ENCODE data around the gene LMX1A. TPM values are rescaled to one million over a fixed set of nuclear protein-coding genes. Genes with fewer than 3 reads are reported as not detected.

Gene LMX1A
- 0.03 TPM for polyA plus RNA-seq (2013, experiment 1 of 2)
- polyA plus RNA-seq (2013, experiment 2 of 2), result 0.07 TPM

- WGBS, 2 donors (ENCODE audit: extremely low coverage in 2 of 2, insufficient read length in 2 of 2, insufficient replicate concordance in 1 of 2), result no CpG with 5 or more reads among the region's 88 CpGs
- H3K27ac ChIP-seq (replicated peaks; ENCODE audit: low read length), result no peak within 1 kb of the TSS
- peak within 1 kb of the TSS; percentile 57 for H2AK5ac ChIP-seq (ENCODE audit: low read depth, low read length)
- H3K23ac ChIP-seq (ENCODE audit: low read depth, low read length, poor library complexity), result peak within 1 kb of the TSS; percentile 75
- H3K27me3 ChIP-seq (ENCODE audit: control insufficient read depth in 3 of 3, insufficient read depth in 3 of 3, low read depth in 1 of 3, low read length in 3 of 3), result peaks cover 31 to 90% (median 62%) of the 10 kb centered on the region in 3 experiments
- H2BK12ac ChIP-seq (ENCODE audit: low read length), result no peak within 1 kb of the TSS
- H3K18ac ChIP-seq (ENCODE audit: low read length), result peak within 1 kb of the TSS; percentile 93
- no peaks in the 10 kb centered on the region for H3K9me3 ChIP-seq (replicated peaks in 1 of 2; ENCODE audit: control insufficient read depth in 2 of 2, insufficient read depth in 1 of 2, low read depth in 1 of 2, low read length in 2 of 2)
- H2AFZ ChIP-seq (ENCODE audit: low read length), result peak within 1 kb of the TSS; percentile 53
- H3K4ac ChIP-seq (ENCODE audit: low read length), result no peak within 1 kb of the TSS
- H3K4me2 ChIP-seq (ENCODE audit: insufficient read depth, low read length, poor library complexity, severe bottlenecking), result peak within 1 kb of the TSS; percentile 95
- H3K9ac ChIP-seq (ENCODE audit: low read depth, low read length, poor library complexity), result peak within 1 kb of the TSS; percentile 80
- DNase-seq (ENCODE audit: low spot score), result no peak
- H3K4me1 ChIP-seq (ENCODE audit: control insufficient read depth in 2 of 2, insufficient read depth in 1 of 2, low read depth in 1 of 2, low read length in 2 of 2), result peaks cover 0 to 25% of the 10 kb centered on the region in 2 donors
- H4K91ac ChIP-seq (ENCODE audit: low read depth, low read length, poor library complexity), result no peak within 1 kb of the TSS
- peak within 1 kb of the TSS in 1 of 2 donors; percentile 78 for H3K4me3 ChIP-seq (ENCODE audit: low read length in 2 of 2)
- no peak within 1 kb of the TSS for H2BK120ac ChIP-seq (ENCODE audit: low read depth, low read length)
- peak within 1 kb of the TSS; percentile 71 for H2BK15ac ChIP-seq (ENCODE audit: low read length)
- H4K8ac ChIP-seq (ENCODE audit: low read depth, low read length), result no peak within 1 kb of the TSS
- H3K79me1 ChIP-seq (ENCODE audit: low read depth, low read length), result no peaks in the 10 kb centered on the region
- no peaks in the 10 kb centered on the region for H3K36me3 ChIP-seq (replicated peaks in 1 of 2; ENCODE audit: control insufficient read depth in 2 of 2, insufficient read depth in 2 of 2, low read length in 2 of 2)
- H3K14ac ChIP-seq (ENCODE audit: low read length), result no peak within 1 kb of the TSS
- no peak within 1 kb of the TSS for H2BK5ac ChIP-seq (ENCODE audit: low read length)
Observed at GRCh38 chr1:165355977-165356811, at the start of gene LMX1A. Gene LMX1A, minus strand, starts transcription at chr1:165356715. Its CDS starts 1,156 bp downstream, at chr1:165355559.

- peak; percentile 24 for DNase-seq (ENCODE audit: low spot score)
- H3K36me3 ChIP-seq (replicated peaks in 1 of 2; ENCODE audit: control insufficient read depth in 2 of 2, insufficient read depth in 2 of 2, low read length in 2 of 2), result peaks cover 0 to 2% of the 10 kb centered on the region in 2 donors
- H3K4me1 ChIP-seq (ENCODE audit: control insufficient read depth in 2 of 2, insufficient read depth in 1 of 2, low read depth in 1 of 2, low read length in 2 of 2), result peaks cover 0 to 4% of the 10 kb centered on the region in 2 donors
- no peak overlapping the region for H3K4me3 ChIP-seq (ENCODE audit: low read length in 2 of 2)
- no peak overlapping the region for H2BK120ac ChIP-seq (ENCODE audit: low read depth, low read length)
- no peak overlapping the region for H4K91ac ChIP-seq (ENCODE audit: low read depth, low read length, poor library complexity)
- H3K9me3 ChIP-seq (replicated peaks in 1 of 2; ENCODE audit: control insufficient read depth in 2 of 2, insufficient read depth in 1 of 2, low read depth in 1 of 2, low read length in 2 of 2), result peaks cover 0 to 4% of the 10 kb centered on the region in 2 donors
- H2AFZ ChIP-seq (ENCODE audit: low read length), result no peak overlapping the region
- no CpG with 5 or more reads among the region's 3 CpGs for WGBS, 2 donors (ENCODE audit: extremely low coverage in 2 of 2, insufficient read length in 2 of 2, insufficient replicate concordance in 1 of 2)
- no peak overlapping the region for H2BK5ac ChIP-seq (ENCODE audit: low read length)
- H3K14ac ChIP-seq (ENCODE audit: low read length), result no peak overlapping the region
- H3K27ac ChIP-seq (replicated peaks; ENCODE audit: low read length), result no peak overlapping the region
- H3K23ac ChIP-seq (ENCODE audit: low read depth, low read length, poor library complexity), result no peak overlapping the region
- no peak overlapping the region for H2AK5ac ChIP-seq (ENCODE audit: low read depth, low read length)
- H3K4me2 ChIP-seq (ENCODE audit: insufficient read depth, low read length, poor library complexity, severe bottlenecking), result no peak overlapping the region
- no peak overlapping the region for H2BK12ac ChIP-seq (ENCODE audit: low read length)
- H3K27me3 ChIP-seq (ENCODE audit: control insufficient read depth in 3 of 3, insufficient read depth in 3 of 3, low read depth in 1 of 3, low read length in 3 of 3), result peaks cover 0 to 1% (median 0%) of the 10 kb centered on the region in 3 experiments
- H3K79me1 ChIP-seq (ENCODE audit: low read depth, low read length), result peaks cover 2% of the 10 kb centered on the region
- no peak overlapping the region for H3K4ac ChIP-seq (ENCODE audit: low read length)
- no peak overlapping the region for H3K18ac ChIP-seq (ENCODE audit: low read length)
- H2BK15ac ChIP-seq (ENCODE audit: low read length), result no peak overlapping the region
- H3K9ac ChIP-seq (ENCODE audit: low read depth, low read length, poor library complexity), result no peak overlapping the region
- H4K8ac ChIP-seq (ENCODE audit: low read depth, low read length), result no peak overlapping the region
Observed at GRCh38 chr1:165403835-165404482, 47.4 kb upstream of the LMX1A start.

- peak overlapping the region; percentile 40 for H3K18ac ChIP-seq (ENCODE audit: low read length)
- H2AFZ ChIP-seq (ENCODE audit: low read length), result no peak overlapping the region
- no peak overlapping the region for H2BK120ac ChIP-seq (ENCODE audit: low read depth, low read length)
- peaks cover 2% of the 10 kb centered on the region for H3K79me1 ChIP-seq (ENCODE audit: low read depth, low read length)
- H3K9me3 ChIP-seq (replicated peaks in 1 of 2; ENCODE audit: control insufficient read depth in 2 of 2, insufficient read depth in 1 of 2, low read depth in 1 of 2, low read length in 2 of 2), result peaks cover 0 to 4% of the 10 kb centered on the region in 2 donors
- H3K27me3 ChIP-seq (ENCODE audit: control insufficient read depth in 3 of 3, insufficient read depth in 3 of 3, low read depth in 1 of 3, low read length in 3 of 3), result peaks cover 0 to 1% (median 0%) of the 10 kb centered on the region in 3 experiments
- H3K4me2 ChIP-seq (ENCODE audit: insufficient read depth, low read length, poor library complexity, severe bottlenecking), result no peak overlapping the region
- no peak overlapping the region for H2BK5ac ChIP-seq (ENCODE audit: low read length)
- H3K9ac ChIP-seq (ENCODE audit: low read depth, low read length, poor library complexity), result peak overlapping the region; percentile 75
- H2BK12ac ChIP-seq (ENCODE audit: low read length), result no peak overlapping the region
- no peak for DNase-seq (ENCODE audit: low spot score)
- H2BK15ac ChIP-seq (ENCODE audit: low read length), result no peak overlapping the region
- WGBS, 2 donors (ENCODE audit: extremely low coverage in 2 of 2, insufficient read length in 2 of 2, insufficient replicate concordance in 1 of 2), result 100% methylated on average over 2 of the region's 4 CpGs; no CpG with 5 or more reads in 1 of the 2 donors
- peaks cover 0 to 2% of the 10 kb centered on the region in 2 donors for H3K36me3 ChIP-seq (replicated peaks in 1 of 2; ENCODE audit: control insufficient read depth in 2 of 2, insufficient read depth in 2 of 2, low read length in 2 of 2)
- H4K91ac ChIP-seq (ENCODE audit: low read depth, low read length, poor library complexity), result peak overlapping the region; percentile 74
- no peak overlapping the region for H3K4ac ChIP-seq (ENCODE audit: low read length)
- no peak overlapping the region for H2AK5ac ChIP-seq (ENCODE audit: low read depth, low read length)
- H3K27ac ChIP-seq (replicated peaks; ENCODE audit: low read length), result no peak overlapping the region
- H3K4me1 ChIP-seq (ENCODE audit: control insufficient read depth in 2 of 2, insufficient read depth in 1 of 2, low read depth in 1 of 2, low read length in 2 of 2), result peaks cover 0 to 4% of the 10 kb centered on the region in 2 donors
- peak overlapping the region in 1 of 2 donors; percentile 7 for H3K4me3 ChIP-seq (ENCODE audit: low read length in 2 of 2)
- no peak overlapping the region for H3K14ac ChIP-seq (ENCODE audit: low read length)
- H4K8ac ChIP-seq (ENCODE audit: low read depth, low read length), result no peak overlapping the region
- H3K23ac ChIP-seq (ENCODE audit: low read depth, low read length, poor library complexity), result peak overlapping the region; percentile 21
Observed at GRCh38 chr1:165402517-165403111, 46.1 kb upstream of the LMX1A start.

All from neuronal stem cell (in vitro differentiated cells).